NCI-H2196 (cell line): ENCODE data around the gene GALNT5.

Experiments used
- DNase-seq: peaks from one replicate; lab custom pipeline; 2025; ENCODE audit not compliant: unreplicated experiment; lab: John Stamatoyannopoulos, UW

GALNT5 gene

DNA sequence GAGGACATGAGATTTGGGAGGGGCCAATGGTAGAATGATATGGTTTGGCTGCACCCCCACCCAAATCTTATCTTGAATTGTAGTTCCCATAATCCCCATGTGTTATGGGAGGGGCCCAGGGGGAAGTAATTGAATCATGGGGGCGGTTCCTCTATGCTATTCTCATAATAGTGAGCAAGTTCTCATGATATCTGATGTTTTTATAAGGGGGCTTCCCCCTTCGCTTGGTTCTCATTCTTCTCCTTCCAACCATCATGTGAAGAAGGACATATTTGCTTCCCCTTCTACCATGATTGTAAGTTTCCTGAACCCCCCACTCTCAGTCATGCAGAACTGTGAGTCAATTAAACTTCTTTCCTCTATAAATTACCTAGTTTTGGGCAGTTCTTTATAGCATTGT, 105.1 kb downstream of the GALNT5 start:
- no peak for DNase-seq

DNA sequence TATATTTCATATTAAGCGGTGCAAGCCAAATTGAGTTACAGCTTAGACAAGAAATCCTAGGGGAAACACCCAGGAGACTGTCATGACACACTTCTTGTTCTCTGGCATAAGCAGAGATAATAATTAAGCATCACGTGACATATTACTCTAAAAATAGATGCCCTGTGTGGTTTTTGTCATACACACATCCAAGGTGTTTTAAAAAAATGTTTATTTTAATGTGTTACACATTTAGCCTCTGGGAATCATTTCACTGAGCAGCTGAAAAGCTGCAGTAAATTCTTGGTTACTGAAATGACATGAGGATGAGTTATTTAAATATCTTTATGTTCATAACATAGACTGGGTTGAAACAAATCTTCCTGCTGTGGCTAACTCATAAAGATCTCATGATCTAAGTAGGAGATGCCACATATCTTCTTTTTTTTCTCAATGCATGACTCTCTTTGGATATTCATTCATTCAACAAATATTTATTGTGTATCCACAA, 106.2 kb downstream of the GALNT5 start:
- DNase-seq = no peak
